NCI-H2227 (cell line): ENCODE results near the gene FRAS1.
"Not testable (repeated sequence)": the region's sequence is repeated elsewhere in the genome, so short reads cannot be mapped to it uniquely, and the experiment has no call there.

ENCODE experiments used
- DNase-seq: peaks from one replicate; lab custom pipeline; 2025; ENCODE audit not compliant: unreplicated experiment; lab: John Stamatoyannopoulos, UW

FRAS1 gene, protein sequence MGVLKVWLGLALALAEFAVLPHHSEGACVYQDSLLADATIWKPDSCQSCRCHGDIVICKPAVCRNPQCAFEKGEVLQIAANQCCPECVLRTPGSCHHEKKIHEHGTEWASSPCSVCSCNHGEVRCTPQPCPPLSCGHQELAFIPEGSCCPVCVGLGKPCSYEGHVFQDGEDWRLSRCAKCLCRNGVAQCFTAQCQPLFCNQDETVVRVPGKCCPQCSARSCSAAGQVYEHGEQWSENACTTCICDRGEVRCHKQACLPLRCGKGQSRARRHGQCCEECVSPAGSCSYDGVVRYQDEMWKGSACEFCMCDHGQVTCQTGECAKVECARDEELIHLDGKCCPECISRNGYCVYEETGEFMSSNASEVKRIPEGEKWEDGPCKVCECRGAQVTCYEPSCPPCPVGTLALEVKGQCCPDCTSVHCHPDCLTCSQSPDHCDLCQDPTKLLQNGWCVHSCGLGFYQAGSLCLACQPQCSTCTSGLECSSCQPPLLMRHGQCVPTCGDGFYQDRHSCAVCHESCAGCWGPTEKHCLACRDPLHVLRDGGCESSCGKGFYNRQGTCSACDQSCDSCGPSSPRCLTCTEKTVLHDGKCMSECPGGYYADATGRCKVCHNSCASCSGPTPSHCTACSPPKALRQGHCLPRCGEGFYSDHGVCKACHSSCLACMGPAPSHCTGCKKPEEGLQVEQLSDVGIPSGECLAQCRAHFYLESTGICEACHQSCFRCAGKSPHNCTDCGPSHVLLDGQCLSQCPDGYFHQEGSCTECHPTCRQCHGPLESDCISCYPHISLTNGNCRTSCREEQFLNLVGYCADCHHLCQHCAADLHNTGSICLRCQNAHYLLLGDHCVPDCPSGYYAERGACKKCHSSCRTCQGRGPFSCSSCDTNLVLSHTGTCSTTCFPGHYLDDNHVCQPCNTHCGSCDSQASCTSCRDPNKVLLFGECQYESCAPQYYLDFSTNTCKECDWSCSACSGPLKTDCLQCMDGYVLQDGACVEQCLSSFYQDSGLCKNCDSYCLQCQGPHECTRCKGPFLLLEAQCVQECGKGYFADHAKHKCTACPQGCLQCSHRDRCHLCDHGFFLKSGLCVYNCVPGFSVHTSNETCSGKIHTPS (N-terminal part only)

DNA sequence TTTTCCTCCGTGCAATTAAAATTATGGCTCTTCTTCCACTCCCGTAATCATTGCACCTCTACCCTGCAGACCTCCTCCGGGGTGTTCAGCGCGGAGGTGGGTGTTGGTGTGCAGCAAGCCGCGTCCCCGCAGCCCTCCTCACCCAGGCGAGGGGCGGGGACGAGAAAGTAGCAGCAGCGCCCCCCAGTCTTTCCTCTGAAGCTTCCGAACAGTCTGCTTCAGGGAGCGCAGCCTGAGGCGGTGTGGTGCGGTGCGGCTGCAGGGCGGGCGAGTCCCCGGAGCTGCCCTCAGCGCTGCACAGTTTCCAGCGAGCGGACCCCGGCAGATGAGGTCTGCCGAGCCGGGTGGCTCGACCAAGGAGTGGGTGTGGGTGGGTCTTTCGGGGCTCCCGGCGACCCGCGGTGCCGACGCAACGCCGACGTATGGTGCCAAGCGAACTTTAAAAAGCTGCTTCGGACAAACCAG, at the start of gene FRAS1:
Gene FRAS1, plus strand, starts transcription at position 189 of the 465 bp plus-strand sequence. CDS start 687 bp downstream, outside the sequence.
- peak; percentile 12 for DNase-seq

DNA sequence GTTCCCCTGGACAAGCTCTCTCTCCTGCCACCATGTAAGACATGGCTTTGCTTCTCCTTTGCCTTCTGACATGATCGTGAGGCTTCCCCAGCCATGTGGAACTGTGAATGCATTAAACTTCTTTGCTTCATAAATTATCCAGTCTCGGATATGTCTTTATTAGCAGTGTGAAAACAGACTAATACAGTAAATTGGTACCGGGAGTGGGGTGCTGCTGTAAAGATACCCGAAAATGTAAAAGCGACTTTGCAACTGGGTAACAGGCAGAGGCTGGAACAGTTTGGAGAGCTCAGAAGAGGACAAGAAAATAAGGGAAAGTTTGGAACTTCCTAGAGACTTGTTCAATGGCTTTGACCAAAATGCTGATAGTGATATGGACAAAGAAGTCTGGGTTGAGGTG, 46.1 kb upstream of the FRAS1 start:
- not testable (repeated sequence) for DNase-seq

DNA sequence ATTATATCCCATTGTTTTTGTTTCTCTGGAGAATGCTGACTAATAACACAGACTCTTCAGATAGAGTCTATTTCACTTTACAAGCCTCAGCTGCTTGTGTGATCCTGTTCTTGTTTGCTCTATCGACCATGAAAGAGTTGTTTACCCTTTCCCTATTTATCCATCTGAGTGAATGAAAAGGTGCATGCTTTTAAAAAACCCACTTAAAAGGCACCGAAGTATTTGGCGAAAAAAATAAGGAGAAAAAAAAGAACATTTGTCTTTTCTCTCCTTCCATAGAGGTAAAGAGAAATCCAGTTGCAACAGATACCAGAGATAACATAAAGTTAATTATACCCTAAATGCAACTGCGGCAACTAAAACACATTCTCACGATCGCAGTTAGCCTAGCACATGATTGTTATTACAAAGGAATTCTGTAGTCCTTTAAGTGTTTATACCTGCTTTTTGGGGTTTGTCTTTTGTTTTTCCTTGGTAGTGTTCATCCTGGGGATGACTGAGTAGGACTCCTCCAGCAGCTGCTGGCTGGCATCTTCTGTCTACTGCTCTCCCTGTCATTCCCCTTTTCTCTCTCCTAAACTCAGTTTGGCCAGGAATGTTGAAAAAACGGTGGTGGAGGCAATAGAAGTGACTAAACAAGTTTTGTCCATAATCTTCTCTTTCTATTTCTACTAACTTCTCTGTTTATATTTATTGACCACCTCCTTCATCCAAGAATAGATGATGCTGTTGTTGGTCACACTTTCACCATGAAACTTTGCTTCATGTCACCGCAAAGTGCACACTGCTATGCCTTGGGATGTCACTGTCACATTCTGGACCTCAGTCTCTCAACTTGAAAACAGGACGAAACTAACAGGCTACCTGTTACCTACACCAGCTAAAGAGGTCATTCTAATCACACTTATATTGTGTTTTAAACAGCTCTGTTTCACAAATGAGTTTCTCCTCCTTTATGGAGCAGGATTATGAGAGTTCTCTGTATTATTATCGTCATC, 41.9 kb upstream of the FRAS1 start:
- no peak for DNase-seq

- DNase-seq: no peak
Measured at GRCh38 chr4:78018271-78019049, 38.7 kb upstream of the FRAS1 start.

- no peak for DNase-seq
Measured at GRCh38 chr4:78019414-78019813, 37.7 kb upstream of the FRAS1 start.

DNA sequence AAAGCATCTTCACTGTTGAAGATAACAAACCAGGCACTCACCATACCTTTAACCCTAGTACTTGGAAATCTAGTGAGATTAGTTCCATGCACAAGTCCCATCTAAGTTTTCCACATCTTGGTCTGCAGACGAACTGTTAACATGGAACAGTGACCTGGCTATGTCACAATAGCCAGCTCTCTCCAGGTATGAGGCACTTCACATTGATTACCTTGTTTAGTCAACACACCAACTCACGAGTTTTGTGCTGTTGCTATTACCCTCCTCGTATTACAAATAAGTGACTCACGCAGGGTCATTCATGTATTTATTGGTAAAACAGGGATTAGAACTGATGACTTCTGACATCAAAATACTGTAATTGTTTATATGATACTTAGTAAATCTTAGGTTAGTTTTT, 36.4 kb upstream of the FRAS1 start:
- DNase-seq: no peak

GRCh38 chr4:78022517-78022916, 34.6 kb upstream of the FRAS1 start:
- no peak for DNase-seq

- no peak for DNase-seq
Measured at GRCh38 chr4:78024085-78024484, 33.0 kb upstream of the FRAS1 start.

DNA sequence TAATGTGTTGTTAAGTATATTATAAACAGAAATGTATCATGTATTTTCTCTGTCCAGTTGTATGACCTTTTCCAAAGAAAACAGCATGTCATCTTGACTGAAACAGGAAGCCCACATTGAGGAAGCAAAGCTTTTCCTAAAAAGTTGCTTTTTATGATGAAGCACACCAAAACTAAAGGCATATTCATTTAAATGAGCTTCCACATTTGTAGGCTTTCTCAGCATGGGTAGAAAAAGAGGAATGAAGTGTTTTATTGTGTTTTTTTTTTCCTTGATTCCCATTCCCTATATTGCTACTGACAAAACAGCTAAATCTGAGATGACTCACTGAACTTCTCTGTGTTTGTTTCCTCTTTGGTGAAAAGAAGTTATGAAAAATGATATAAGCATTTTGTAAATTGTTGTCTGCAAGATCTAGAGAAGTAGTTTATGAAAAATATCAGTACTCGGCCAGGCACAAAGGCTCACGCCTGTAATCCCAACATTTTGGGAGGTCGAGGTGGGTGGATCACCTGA, 32.5 kb upstream of the FRAS1 start:
- DNase-seq: no peak

DNA sequence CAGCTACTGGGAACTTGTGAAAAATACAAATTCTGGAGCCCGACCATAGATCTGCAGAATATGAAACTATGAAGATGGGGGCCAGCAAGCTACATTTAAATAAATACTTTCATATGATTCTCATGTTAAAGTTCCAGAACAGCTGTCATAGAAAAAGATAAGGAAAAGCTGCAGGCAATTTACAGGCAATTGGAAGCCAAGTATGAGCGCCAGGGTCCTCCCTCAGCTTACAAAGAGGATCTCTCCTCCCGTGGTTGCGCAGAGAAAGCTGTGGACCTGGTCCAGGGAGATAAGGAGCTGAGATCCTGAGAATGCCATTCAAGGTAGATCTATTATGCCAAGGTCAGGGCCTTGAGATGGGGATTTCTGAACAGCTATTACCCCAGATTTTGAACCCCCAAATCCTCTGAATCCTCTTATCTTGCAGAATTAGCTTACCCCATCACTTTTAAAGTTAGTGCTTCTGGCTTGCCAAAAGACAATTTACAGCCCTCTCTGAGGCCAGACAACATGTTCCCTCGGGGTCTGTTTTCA, 25.6 kb upstream of the FRAS1 start:
- no peak for DNase-seq

- DNase-seq: no peak
Measured at GRCh38 chr4:78032446-78032845, 24.7 kb upstream of the FRAS1 start.

DNA sequence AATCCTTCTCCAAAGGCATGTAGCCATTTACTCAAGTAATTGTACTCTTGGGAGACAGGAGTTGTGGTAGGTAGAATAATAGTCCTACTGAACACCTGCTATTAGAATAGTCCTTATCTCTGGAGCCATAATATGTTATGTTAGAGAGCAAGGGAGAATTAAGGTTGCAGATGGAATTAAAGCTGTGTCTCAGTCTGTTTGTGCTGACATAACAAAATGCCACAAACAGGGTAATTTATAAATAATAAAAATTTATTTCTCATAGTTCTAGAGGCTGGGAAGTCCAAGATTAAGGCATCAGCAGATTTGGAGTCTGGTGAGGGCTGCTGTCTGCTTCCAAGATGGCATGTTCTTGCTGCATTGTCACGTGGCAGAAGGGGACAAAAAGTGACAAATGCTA, 24.2 kb upstream of the FRAS1 start:
- DNase-seq: no peak

GRCh38 chr4:78033861-78034260, 23.3 kb upstream of the FRAS1 start:
- no peak for DNase-seq

GRCh38 chr4:78038704-78039103, 18.4 kb upstream of the FRAS1 start:
- no peak for DNase-seq

- no peak for DNase-seq
Measured at GRCh38 chr4:78039678-78040077, 17.4 kb upstream of the FRAS1 start.

- DNase-seq: no peak
Measured at GRCh38 chr4:78040431-78040830, 16.7 kb upstream of the FRAS1 start.

- no peak for DNase-seq
Measured at GRCh38 chr4:78047366-78047765, 9.8 kb upstream of the FRAS1 start.

- peak; percentile 57 for DNase-seq
Measured at GRCh38 chr4:78056265-78057129, 626 bp upstream of the FRAS1 start.
